B cell (primary cell): ENCODE measurements around the gene PSMD9. TPM values are rescaled to one million over a fixed set of nuclear protein-coding genes. Genes with fewer than 3 reads are reported as not detected.
A peak's percentile ranks its signal among the peaks of the same experiment; 100 is the strongest.
"Not testable (repeated sequence)": the region's sequence is repeated elsewhere in the genome, so short reads cannot be mapped to it uniquely, and the experiment has no call there.

Experiments
- ATAC-seq: fragments of 200-7000 bp; cut with Tn5 transposase; one replicate; pipeline ENCODE4 v1.10.0; 2021; ENCODE audit warnings: low read depth, mild to moderate bottlenecking, moderate number of reproducible peaks, moderate library complexity
- CTCF ChIA-PET: fragments of 350-600 bp; sonication (Branson Sonifier 250); formaldehyde crosslinking; loops from one replicate; lab custom pipeline; 2021; ENCODE audit warnings: antibody characterized with exemption, inconsistent platforms; lab: Charles Lee
- POLR2A ChIA-PET: fragments of 350-600 bp; sonication (Branson Sonifier 250); formaldehyde crosslinking; loops from one replicate; lab custom pipeline; 2021; ENCODE audit warnings: antibody characterized with exemption; lab: Charles Lee
- DNase-seq: peaks from one replicate; pipeline ENCODE4 v3.0.0; 2013
- H2AFZ ChIP-seq: 2 replicates; pipeline ENCODE4 v1.6.1; 2012; ENCODE audit warnings: mild to moderate bottlenecking, low read depth, low read length; ENCODE audit not compliant: insufficient read depth, poor library complexity, severe bottlenecking
- H3K27ac ChIP-seq, 2 donors: 1 replicate in 1 of 2; 2 replicates in 1 of 2; pipeline ENCODE4 v1.5.1; 2012 to 2013; ENCODE audit warnings: low read length in 2 of 2, mild to moderate bottlenecking in 2 of 2, moderate library complexity in 1 of 2
- H3K27me3 ChIP-seq, 4 experiments: fragments of 200-600 bp in 1 of 4; sonication (generic) in 1 of 4; replicated peaks in 1 of 4; 1 replicate in 2 of 4; 2 replicates in 2 of 4; pipeline versions ENCODE4 v1.6.1 to v1.7.0; 2013 to 2016; ENCODE audit warnings: low read length in 3 of 4, mild to moderate bottlenecking in 2 of 4, mixed read lengths in 1 of 4, moderate library complexity in 1 of 4; ENCODE audit not compliant: insufficient read depth in 4 of 4, control insufficient read depth in 3 of 4; ENCODE audit errors: control extremely low read depth in 1 of 4
- H3K36me3 ChIP-seq, 2 experiments: replicated peaks in 1 of 2; 1 replicate in 1 of 2; 2 replicates in 1 of 2; pipeline versions ENCODE4 v1.6.1 to v1.7.1; 2013; ENCODE audit warnings: low read length in 1 of 2; ENCODE audit not compliant: insufficient read depth in 2 of 2, control insufficient read depth in 1 of 2; ENCODE audit errors: control extremely low read depth in 1 of 2, extremely low read depth in 1 of 2
- H3K4me1 ChIP-seq, 2 donors: fragments of 200-600 bp in 1 of 2; sonication (generic) in 1 of 2; 1 replicate in 1 of 2; 2 replicates in 1 of 2; pipeline versions ENCODE4 v1.5.1 to v1.6.1; 2013 to 2017; ENCODE audit warnings: low read length in 2 of 2; ENCODE audit not compliant: control insufficient read depth in 2 of 2, insufficient read depth in 2 of 2
- H3K4me2 ChIP-seq: replicated peaks from 2 replicates; pipeline ENCODE3; 2012; ENCODE audit warnings: mild to moderate bottlenecking, low read depth, low read length; ENCODE audit not compliant: poor library complexity, severe bottlenecking
- H3K4me3 ChIP-seq, 5 experiments: fragments of 200-600 bp in 1 of 5; sonication (generic) in 1 of 5; 1 replicate in 3 of 5; 2 replicates in 2 of 5; pipeline versions ENCODE4 v1.5.1 to v1.7.0; 2011 to 2016; ENCODE audit warnings: low read length in 4 of 5, mild to moderate bottlenecking in 4 of 5, low read depth in 2 of 5, control low read depth in 1 of 5, moderate library complexity in 1 of 5; ENCODE audit not compliant: insufficient read depth in 1 of 5; ENCODE audit errors: control extremely low read depth in 1 of 5, extremely low read depth in 1 of 5
- H3K79me2 ChIP-seq: fragments of 200-600 bp; sonication (generic); one replicate; pipeline ENCODE4 v1.6.0; 2016; ENCODE audit warnings: low read length; ENCODE audit not compliant: control insufficient read depth, insufficient read depth
- H3K9ac ChIP-seq: fragments of 200-600 bp; sonication (generic); 2 replicates; pipeline ENCODE4 v1.6.1; 2017; ENCODE audit warnings: mild to moderate bottlenecking, low read length, moderate library complexity
- H3K9me3 ChIP-seq, 3 donors: one replicate each; pipeline versions ENCODE4 v1.6.1 to v1.7.1; 2013; ENCODE audit warnings: low read length in 2 of 3; ENCODE audit not compliant: control insufficient read depth in 2 of 3, insufficient read depth in 1 of 3; ENCODE audit errors: control extremely low read depth in 1 of 3
- H4K20me1 ChIP-seq: 2 replicates; pipeline ENCODE4 v1.6.0; 2012; ENCODE audit warnings: mild to moderate bottlenecking, low read length; ENCODE audit not compliant: insufficient read depth, control insufficient read depth, poor library complexity, severe bottlenecking
- H3K27ac Mint-ChIP-seq: one replicate; pipeline ENCODE4 v1.8.0; 2021; ENCODE audit warnings: mixed read lengths
- H3K27me3 Mint-ChIP-seq: one replicate; pipeline ENCODE4 v1.8.0; 2021; ENCODE audit warnings: mixed read lengths
- H3K4me1 Mint-ChIP-seq: one replicate; pipeline ENCODE4 v1.8.0; 2021; ENCODE audit warnings: mixed read lengths
- H3K4me3 Mint-ChIP-seq: one replicate; pipeline ENCODE4 v1.8.0; 2021; ENCODE audit warnings: mixed read lengths
- H3K9me3 Mint-ChIP-seq: one replicate; pipeline ENCODE4 v1.8.0; 2022; ENCODE audit warnings: mixed read lengths; ENCODE audit not compliant: insufficient read depth
- EZH2 ChIP-seq: IDR thresholded peaks from 2 replicates; pipeline ENCODE4 v1.6.1; 2012; ENCODE audit warnings: borderline replicate concordance, low read depth, mild to moderate bottlenecking, moderate library complexity, low read length; ENCODE audit not compliant: insufficient read depth, poor library complexity, severe bottlenecking
- WGBS: methylation state at CpG from one replicate; pipeline ENCODE4 v1.1.5; 2013; ENCODE audit warnings: missing lambda C conversion rate; ENCODE audit not compliant: insufficient coverage; 5-methylcytosine and 5-hydroxymethylcytosine counted together
- intact Hi-C: fragments of 100-400 bp; cut with micrococcal nuclease; formaldehyde crosslinking; loops from one replicate; pipeline ENCODE4 v1.10.0; 2022
- polyA plus RNA-seq: library from polyadenylated mRNA; depleted of rRNA; stranded (reverse); fragments of >200 nt; gene quantifications from 2 replicates; pipeline ENCODE4 v1.2.3, GENCODE V29; 2012
- total RNA-seq, 2 donors: library from RNA; stranded (reverse); fragments of 120-200 nt in 1 of 2; gene quantifications; 1 replicate in 1 of 2; 2 replicates in 1 of 2; pipeline versions ENCODE4 v1.2.3 to v1.2.4, GENCODE V29; 2013 to 2022
- TF ChIP-seq, protein P1 (sequence below): fragments of 200-600 bp; IDR thresholded peaks from one replicate; pipeline ENCODE4 v1.8.0; 2022; ENCODE audit warnings: antibody characterized with exemption, mild to moderate bottlenecking

Gene PSMD9
- total and polyA plus RNA-seq, 2 donors (not counting 1 experiment from before 2014, with no cell fraction given) = 37.1 to 83.4 TPM

DNA sequence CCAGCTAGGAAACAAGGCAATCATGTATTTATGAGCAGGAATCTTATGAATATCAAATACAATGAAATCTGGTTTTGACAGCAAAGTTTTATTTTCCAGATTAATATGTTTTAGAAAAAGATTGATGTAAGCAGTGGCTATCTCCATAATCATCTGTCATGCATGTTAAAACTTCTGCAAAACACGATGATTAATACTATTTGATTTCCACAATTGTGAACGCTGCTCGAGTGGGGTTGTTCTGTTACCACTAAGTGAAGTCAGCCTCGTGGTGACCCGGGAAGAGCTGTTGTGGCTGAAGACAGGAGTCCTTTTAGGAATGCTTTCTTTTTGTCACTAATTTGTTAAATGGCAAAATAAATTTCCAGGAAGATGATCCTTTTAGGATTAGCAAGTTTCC, 39.2 kb downstream of the PSMD9 start:
- Histone ChIP-seq H2AFZ (no peak overlapping the region), H3K27me3 (no peaks in the 10 kb centered on the region), H4K20me1 (no peaks in the 10 kb centered on the region), H3K27ac (no peak overlapping the region), H3K36me3 (no peaks in the 10 kb centered on the region), H3K79me2 (no peaks in the 10 kb centered on the region), H3K4me2 (peak overlapping the region; percentile 45), H3K9ac (no peak overlapping the region), H3K9me3 (no peaks in the 10 kb centered on the region), H3K4me3 (peak overlapping the region in 1 of 5 experiments; percentile 1), H3K4me1 (peaks cover 28 to 33% of the 10 kb centered on the region in 2 donors)
- Mint-ChIP-seq H3K27me3 (no peaks in the 10 kb centered on the region), H3K27ac (peak overlapping the region; percentile 78), H3K9me3 (no peaks in the 10 kb centered on the region), H3K4me1 (peaks cover 36% of the 10 kb centered on the region), H3K4me3 (peak overlapping the region; percentile 57)
- ChIA-PET POLR2A (no interaction called here), CTCF (interaction anchor here (1.1 kb wide), 1 partner anchor 52 kb away, joined by 4 read pairs; no protein-coding TSS in a partner anchor)
- no peak for ATAC-seq
- no CpG with 5 or more reads among the region's 5 CpGs for WGBS
- intact Hi-C loops = no loop called here
- DNase-seq = no peak
- no peak for TF ChIP-seq EZH2
- TF ChIP-seq, protein P1, sequence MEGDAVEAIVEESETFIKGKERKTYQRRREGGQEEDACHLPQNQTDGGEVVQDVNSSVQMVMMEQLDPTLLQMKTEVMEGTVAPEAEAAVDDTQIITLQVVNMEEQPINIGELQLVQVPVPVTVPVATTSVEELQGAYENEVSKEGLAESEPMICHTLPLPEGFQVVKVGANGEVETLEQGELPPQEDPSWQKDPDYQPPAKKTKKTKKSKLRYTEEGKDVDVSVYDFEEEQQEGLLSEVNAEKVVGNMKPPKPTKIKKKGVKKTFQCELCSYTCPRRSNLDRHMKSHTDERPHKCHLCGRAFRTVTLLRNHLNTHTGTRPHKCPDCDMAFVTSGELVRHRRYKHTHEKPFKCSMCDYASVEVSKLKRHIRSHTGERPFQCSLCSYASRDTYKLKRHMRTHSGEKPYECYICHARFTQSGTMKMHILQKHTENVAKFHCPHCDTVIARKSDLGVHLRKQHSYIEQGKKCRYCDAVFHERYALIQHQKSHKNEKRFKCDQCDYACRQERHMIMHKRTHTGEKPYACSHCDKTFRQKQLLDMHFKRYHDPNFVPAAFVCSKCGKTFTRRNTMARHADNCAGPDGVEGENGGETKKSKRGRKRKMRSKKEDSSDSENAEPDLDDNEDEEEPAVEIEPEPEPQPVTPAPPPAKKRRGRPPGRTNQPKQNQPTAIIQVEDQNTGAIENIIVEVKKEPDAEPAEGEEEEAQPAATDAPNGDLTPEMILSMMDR = no peak

DNA sequence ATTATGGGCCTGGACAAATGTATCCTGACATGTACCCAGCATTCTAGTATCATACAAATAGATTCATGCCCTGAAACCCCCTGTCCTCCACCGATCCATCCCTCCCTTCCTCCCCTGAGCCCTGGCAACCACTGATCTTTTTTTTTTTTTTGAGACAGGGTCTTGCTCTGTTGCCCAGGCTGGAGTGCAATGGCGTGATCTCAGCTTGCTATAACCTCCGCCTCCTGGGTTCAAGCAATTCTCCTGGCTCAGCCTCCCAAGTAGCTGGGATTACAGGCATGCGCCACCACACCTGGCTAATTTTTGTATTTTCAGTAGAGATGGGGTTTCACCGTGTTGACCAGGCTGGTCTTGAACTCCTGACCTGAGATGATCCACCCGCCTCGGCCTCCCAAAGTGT, 41.0 kb downstream of the PSMD9 start:
- H3K27ac ChIP-seq, H3K4me3 Mint-ChIP-seq, intact Hi-C loops, H3K4me2 ChIP-seq, H3K9ac ChIP-seq, H2AFZ ChIP-seq, H3K27ac Mint-ChIP-seq, H3K9me3 ChIP-seq, H3K27me3 ChIP-seq, POLR2A ChIA-PET, H3K27me3 Mint-ChIP-seq, H3K79me2 ChIP-seq, H3K9me3 Mint-ChIP-seq, H3K36me3 ChIP-seq, H4K20me1 ChIP-seq, H3K4me3 ChIP-seq, DNase-seq, ATAC-seq: not testable (repeated sequence)
- peaks cover 28 to 33% of the 10 kb centered on the region in 2 donors for H3K4me1 ChIP-seq
- H3K4me1 Mint-ChIP-seq = peaks cover 38% of the 10 kb centered on the region
- CTCF ChIA-PET = interaction anchor here (0.6 kb wide), 1 partner anchor 11 kb away, joined by 4 read pairs; the partner anchor contains the start of gene CFAP251
- 97% methylated on average over 5 of the region's 7 CpGs for WGBS
